DND-41 (cell line): ENCODE measurements around the gene SKIDA1.

Experiments used
- ATAC-seq: fragments of 200-7000 bp; cut with Tn5 transposase; 3 replicates; pipeline ENCODE4 v1.9.1; 2021; ENCODE audit warnings: low read depth; ENCODE audit not compliant: insufficient read depth
- DNase-seq: peaks from one replicate; pipeline ENCODE4 v3.0.0-alpha.2; 2020
- H2AFZ ChIP-seq: 2 replicates; pipeline ENCODE4 v1.6.0; 2012; ENCODE audit warnings: low read depth, low read length
- H3K27ac ChIP-seq: 2 replicates; pipeline ENCODE4 v1.5.1; 2012; ENCODE audit warnings: low read length, inconsistent platforms
- H3K27me3 ChIP-seq: fragments of 200-600 bp; sonication (generic); 2 replicates; pipeline ENCODE4 v1.6.0; 2012; ENCODE audit warnings: low read length, mild to moderate bottlenecking, inconsistent platforms; ENCODE audit not compliant: insufficient read depth, poor library complexity
- H3K36me3 ChIP-seq: 2 replicates; pipeline ENCODE4 v1.5.1; 2012; ENCODE audit warnings: low read length, inconsistent platforms; ENCODE audit not compliant: insufficient read depth
- H3K4me1 ChIP-seq: 2 replicates; pipeline ENCODE4 v1.5.1; 2012; ENCODE audit warnings: mild to moderate bottlenecking, low read length; ENCODE audit not compliant: insufficient read depth
- H3K4me2 ChIP-seq: 2 replicates; pipeline ENCODE4 v1.6.0; 2012; ENCODE audit warnings: mild to moderate bottlenecking, moderate library complexity, low read length, inconsistent platforms; ENCODE audit not compliant: insufficient read depth
- H3K4me3 ChIP-seq, 2 experiments: fragments of 200-600 bp in 1 of 2; shearing (Covaris generic) in 1 of 2; 2 replicates each; pipeline ENCODE4 v1.5.1; 2012 to 2016; ENCODE audit warnings: inconsistent platforms in 2 of 2, low read length in 2 of 2, mild to moderate bottlenecking in 2 of 2, low read depth in 1 of 2, moderate library complexity in 1 of 2
- H3K79me2 ChIP-seq: 2 replicates; pipeline ENCODE4 v1.6.0; 2012; ENCODE audit warnings: low read length, inconsistent platforms; ENCODE audit not compliant: insufficient read depth
- H3K9ac ChIP-seq: 2 replicates; pipeline ENCODE4 v1.6.0; 2012; ENCODE audit warnings: low read depth, mild to moderate bottlenecking, inconsistent platforms, low read length, moderate library complexity
- H3K9me3 ChIP-seq: 2 replicates; pipeline ENCODE4 v1.5.1; 2012; ENCODE audit warnings: low read length, moderate library complexity, mild to moderate bottlenecking, inconsistent platforms; ENCODE audit not compliant: insufficient read depth, severe bottlenecking
- H4K20me1 ChIP-seq: 2 replicates; pipeline ENCODE4 v1.6.0; 2012; ENCODE audit warnings: low read length; ENCODE audit not compliant: insufficient read depth
- CTCF ChIP-seq: IDR thresholded peaks from 2 replicates; pipeline ENCODE4 v1.5.1; 2012; ENCODE audit warnings: borderline replicate concordance, low read length, moderate library complexity, mild to moderate bottlenecking; ENCODE audit not compliant: poor library complexity, severe bottlenecking; ENCODE audit errors: extremely low read depth
- EZH2 ChIP-seq: IDR thresholded peaks from 3 replicates; pipeline ENCODE4 v1.6.1; 2012; ENCODE audit warnings: borderline replicate concordance, low read depth, mild to moderate bottlenecking, moderate library complexity, low read length, inconsistent platforms; ENCODE audit not compliant: severe bottlenecking

SKIDA1 gene

GRCh38 chr10:21500578-21500910 is 24.9 kb downstream of the SKIDA1 start:
- Histone ChIP-seq H3K4me1 (peaks cover 15% of the 10 kb centered on the region), H3K4me2 (no peak overlapping the region), H3K4me3 (no peak overlapping the region), H3K9ac (no peak overlapping the region), H3K79me2 (no peaks in the 10 kb centered on the region), H2AFZ (no peak overlapping the region), H3K27me3 (peaks cover 58% of the 10 kb centered on the region), H3K36me3 (no peaks in the 10 kb centered on the region), H4K20me1 (no peaks in the 10 kb centered on the region), H3K27ac (no peak overlapping the region), H3K9me3 (no peaks in the 10 kb centered on the region)
- TF ChIP-seq EZH2 (no peak), CTCF (no peak)
- DNase-seq (no peak), ATAC-seq (no peak)

- Histone ChIP-seq H3K27me3 (peaks cover 61% of the 10 kb centered on the region), H2AFZ (no peak overlapping the region), H3K9me3 (no peaks in the 10 kb centered on the region), H3K79me2 (no peaks in the 10 kb centered on the region), H3K4me2 (no peak overlapping the region), H3K4me1 (peaks cover 21% of the 10 kb centered on the region), H3K9ac (no peak overlapping the region), H3K27ac (no peak overlapping the region), H4K20me1 (no peaks in the 10 kb centered on the region), H3K4me3 (no peak overlapping the region), H3K36me3 (no peaks in the 10 kb centered on the region)
- DNase-seq (no peak), ATAC-seq (no peak)
- no peak for TF ChIP-seq CTCF
- no peak for TF ChIP-seq EZH2
These were observed 25.5 kb downstream of the SKIDA1 start for GRCh38 chr10:21499701-21500577.

GRCh38 chr10:21498986-21499385 is 26.5 kb downstream of the SKIDA1 start:
- ATAC-seq = no peak
- Histone ChIP-seq H3K4me1 (peaks cover 30% of the 10 kb centered on the region), H3K4me3 (no peak overlapping the region)

More at GRCh38 chr10:21498986-21499385, 26.5 kb downstream of the SKIDA1 start:
- H2AFZ ChIP-seq = no peak overlapping the region
- no peaks in the 10 kb centered on the region for H3K79me2 ChIP-seq
- H3K4me2 ChIP-seq = no peak overlapping the region
- TF ChIP-seq EZH2 (no peak), CTCF (no peak)
- no peaks in the 10 kb centered on the region for H3K9me3 ChIP-seq
- no peak overlapping the region for H3K9ac ChIP-seq
- H3K36me3 ChIP-seq = no peaks in the 10 kb centered on the region
- H3K27ac ChIP-seq = no peak overlapping the region
- no peak for DNase-seq
- H3K27me3 ChIP-seq = peaks cover 66% of the 10 kb centered on the region
- H4K20me1 ChIP-seq = 0 out of 2 replicates have a peak, but pooled peaks cover 2% of the 10 kb centered on the region
